HepG2 (cell line): Measurements from ENCODE around the gene MRPL34. TPM values are rescaled to one million over a fixed set of nuclear protein-coding genes. Genes with fewer than 3 reads are reported as not detected.
A peak's percentile ranks its signal among the peaks of the same experiment; 100 is the strongest.

Source experiments
- BCL3 ChIP-seq: sonication (generic); formaldehyde crosslinking; IDR thresholded peaks from 2 replicates; pipeline ENCODE4 v1.5.1; 2020; ENCODE audit warnings: mild to moderate bottlenecking, missing genetic modification reagents, moderate library complexity
- CEBPZ ChIP-seq: IDR thresholded peaks from 2 replicates; pipeline ENCODE4 v1.6.1; 2012; ENCODE audit warnings: low read length, improper control_type of control experiment
- EP300 ChIP-seq, 3 experiments: sonication (generic) in 1 of 3; formaldehyde crosslinking in 1 of 3; IDR thresholded peaks; 2 replicates each; pipeline versions ENCODE4 v1.5.1 to v1.6.1; 2011 to 2020; ENCODE audit warnings: low read depth in 2 of 3, low read length in 2 of 3, borderline replicate concordance in 1 of 3, improper control_type of control experiment in 1 of 3, mild to moderate bottlenecking in 1 of 3, missing genetic modification reagents in 1 of 3, moderate library complexity in 1 of 3
- FOXK2 ChIP-seq: fragments of 450-650 bp; IDR thresholded peaks from 2 replicates; pipeline ENCODE4 v1.6.1; 2016
- HCFC1 ChIP-seq: fragments of 150-350 bp; IDR thresholded peaks from 2 replicates; pipeline ENCODE4 v1.6.1; 2014; ENCODE audit warnings: low read depth, low read length
- MIER3 ChIP-seq: IDR thresholded peaks from 2 replicates; pipeline ENCODE4 v1.6.1; 2016; ENCODE audit warnings: missing compliant biosample characterization, borderline replicate concordance
- MLXIP ChIP-seq: sonication (generic); formaldehyde crosslinking; IDR thresholded peaks from 2 replicates; pipeline ENCODE4 v1.9.0; 2021; ENCODE audit warnings: missing genetic modification reagents, borderline replicate concordance
- NONO ChIP-seq, 2 experiments: fragments of 450-650 bp in 1 of 2; sonication (generic) in 1 of 2; formaldehyde crosslinking in 1 of 2; IDR thresholded peaks in 1 of 2; conservative IDR thresholded peaks in 1 of 2; 2 replicates each; pipeline versions ENCODE4 v1.6.1 to v1.8.0; 2017 to 2022; ENCODE audit warnings: mild to moderate bottlenecking in 1 of 2, missing genetic modification reagents in 1 of 2, moderate library complexity in 1 of 2
- PAF1 ChIP-seq: IDR thresholded peaks from 2 replicates; pipeline ENCODE4 v1.6.1; 2016; ENCODE audit warnings: missing genetic modification reagents, missing compliant biosample characterization
- PHB2 ChIP-seq: fragments of 450-650 bp; IDR thresholded peaks from 2 replicates; pipeline ENCODE4 v1.6.1; 2018; ENCODE audit not compliant: partially characterized antibody
- REXO4 ChIP-seq: sonication (generic); formaldehyde crosslinking; IDR thresholded peaks from 2 replicates; pipeline ENCODE4 v1.8.0; 2022; ENCODE audit warnings: missing genetic modification reagents, mild to moderate bottlenecking, borderline replicate concordance
- TAF15 ChIP-seq: fragments of 200-400 bp; formaldehyde crosslinking; IDR thresholded peaks from one replicate; pipeline ENCODE4 v1.6.1; 2018; ENCODE audit warnings: mild to moderate bottlenecking, low read depth, low read length; ENCODE audit not compliant: poor library complexity, severe bottlenecking
- TBL1XR1 ChIP-seq: fragments of 150-350 bp; IDR thresholded peaks from 2 replicates; pipeline ENCODE4 v1.6.1; 2014; ENCODE audit warnings: borderline replicate concordance, low read length; ENCODE audit not compliant: partially characterized antibody
- ZBTB3 ChIP-seq: sonication (generic); formaldehyde crosslinking; IDR thresholded peaks from 2 replicates; pipeline ENCODE4 v1.4.0; 2020; ENCODE audit warnings: low read depth, mild to moderate bottlenecking, moderate library complexity, missing genetic modification reagents, borderline replicate concordance
- ZNF10 ChIP-seq: sonication (generic); formaldehyde crosslinking; IDR thresholded peaks from 2 replicates; pipeline ENCODE4 v1.4.0; 2020; ENCODE audit warnings: mild to moderate bottlenecking, low read depth, missing genetic modification reagents, borderline replicate concordance
- ZNF414 ChIP-seq: sonication (generic); formaldehyde crosslinking; IDR thresholded peaks from 2 replicates; pipeline ENCODE4 v1.5.0; 2020; ENCODE audit warnings: missing genetic modification reagents
- ZNF563 ChIP-seq: sonication (generic); formaldehyde crosslinking; IDR thresholded peaks from 2 replicates; pipeline ENCODE4 v1.8.0; 2022; ENCODE audit warnings: mild to moderate bottlenecking, moderate library complexity, missing genetic modification reagents
- ZNF737 ChIP-seq: sonication (generic); formaldehyde crosslinking; IDR thresholded peaks from 2 replicates; pipeline ENCODE4 v1.5.0; 2020; ENCODE audit warnings: missing genetic modification reagents, mild to moderate bottlenecking, borderline replicate concordance
- polyA plus RNA-seq, 8 experiments: library from polyadenylated mRNA; depleted of rRNA in 3 of 8; stranded (reverse) in 7 of 8; unstranded in 1 of 8; fragments of >200 nt; fragmentation: Illumina TruSeq in 4 of 8; extraction: Trizol in 4 of 8; gene quantifications; 2 replicates each; pipeline versions ENCODE4 v1.2.1 to v1.2.3, GENCODE V29; 2011 to 2016; ENCODE audit warnings: low read depth in 4 of 8, missing spikeins in 1 of 8, mixed read lengths in 1 of 8; ENCODE audit not compliant: insufficient read depth in 1 of 8
- total RNA-seq, 5 experiments: library from RNA; depleted of rRNA; stranded (reverse); fragments of >200 nt; fragmentation: Illumina TruSeq; extraction: Trizol; gene quantifications; 2 replicates each; pipeline ENCODE4 v1.2.3, GENCODE V29; 2016; ENCODE audit warnings: low read depth in 1 of 5

MRPL34 gene
- total and polyA plus RNA-seq, 2 of the 13 experiments (the other 11 are each of a cell fraction or from before 2014, with no cell fraction given): 74.0 to 77.3 TPM

- TF ChIP-seq ZNF414 (no peak), ZNF10 (no peak), CEBPZ (peak; percentile 48; the same call in 1 of the 2 replicates), MIER3 (CRISPR knock-in tag) (peak; percentile 74; the same call in 1 of the 2 replicates), EP300 (IDR thresholded peaks at IDR 0.05; ENCODE audit: low read depth in 2 of 2, low read length in 2 of 2) (peak in 1 of 2 experiments; percentile 35; a peak in 1 of 4 replicates), EP300 (CRISPR knock-in tag; IDR thresholded peaks at IDR 0.05; ENCODE audit: borderline replicate concordance) (no peak), MLXIP (CRISPR knock-in tag) (no peak), PAF1 (CRISPR knock-in tag) (no peak), HCFC1 (peak; percentile 94), ZBTB3 (0 out of 2 replicates have a peak, but pooled peaks have one; percentile 28), REXO4 (no peak), FOXK2 (no peak), ZNF737 (CRISPR knock-in tag) (no peak), PHB2 (no peak), TAF15 (no peak), BCL3 (CRISPR knock-in tag) (no peak), TBL1XR1 (peak; percentile 33), ZNF563 (CRISPR knock-in tag) (no peak), NONO (IDR thresholded peaks at IDR 0.05) (no peak), NONO (CRISPR knock-in tag; conservative IDR thresholded peaks at IDR 0.05) (peak; percentile 58; the same call in 1 of the 2 replicates)
These were observed 38.5 kb upstream of the MRPL34 start, which contains the start of gene BABAM1 (continued) for GRCh38 chr19:17266975-17267788.
